HepG2 (cell line): ENCODE data around the gene NSG2. TPM values are rescaled to one million over a fixed set of nuclear protein-coding genes. Genes with fewer than 3 reads are reported as not detected.

Experiments used
- ATAC-seq: fragments of 200-7000 bp; cut with Tn5 transposase; 3 replicates; pipeline ENCODE4 v1.9.1; 2020; ENCODE audit warnings: mild to moderate bottlenecking, moderate library complexity
- BruUV-seq: library from RNA; stranded (reverse); fragments of 400-500 nt; replicated peaks from 2 replicates; lab custom pipeline; 2021; lab: Mats Ljungman, UMichigan
- CTCF ChIA-PET: fragments of 300-600 bp; formaldehyde crosslinking; extraction: SDS; loops from one replicate; lab custom pipeline; 2021; ENCODE audit warnings: low total read pairs, inconsistent platforms, low intra/inter-chr PET ratio; lab: Yijun Ruan, JAX
- POLR2A ChIA-PET: fragments of 350-600 bp; sonication (Branson Sonifier 250); formaldehyde crosslinking; loops from one replicate; lab custom pipeline; 2020; ENCODE audit warnings: antibody characterized with exemption, inconsistent platforms; lab: Yijun Ruan, JAX
- DNase-seq: peaks from one replicate; pipeline ENCODE4 v3.0.0-alpha.2; 2015; ENCODE audit warnings: low spot score
- FAIRE-seq: peaks from 3 replicates; lab custom pipeline; 2011; peaks lifted over from hg19 to GRCh38; lab: Jason Lieb, UNC
- H2AFZ ChIP-seq: one replicate; pipeline ENCODE4 v1.6.1; 2011; ENCODE audit warnings: low read length, inconsistent platforms
- H3K27ac ChIP-seq: fragments of 300-600 bp; 3 replicates; pipeline ENCODE4 v1.8.0; 2011; ENCODE audit warnings: mixed run types, mild to moderate bottlenecking, mixed read lengths, low read length, inconsistent platforms; ENCODE audit not compliant: insufficient read depth; ENCODE audit errors: extremely low read length
- H3K27me3 ChIP-seq, 2 experiments: fragments of 200-600 bp in 1 of 2; 2 replicates in 1 of 2; 3 replicates in 1 of 2; pipeline versions ENCODE4 v1.6.0 to v1.8.0; 2011; ENCODE audit warnings: low read length in 2 of 2, mild to moderate bottlenecking in 2 of 2, moderate library complexity in 2 of 2, inconsistent platforms in 1 of 2; ENCODE audit not compliant: insufficient read depth in 2 of 2, control insufficient read depth in 1 of 2
- H3K36me3 ChIP-seq, 2 experiments: fragments of 200-600 bp in 1 of 2; replicated peaks in 1 of 2; 2 replicates in 1 of 2; 3 replicates in 1 of 2; pipeline versions ENCODE4 v1.5.1 to v1.8.0; 2011; ENCODE audit warnings: low read length in 2 of 2, inconsistent platforms in 1 of 2; ENCODE audit not compliant: insufficient read depth in 2 of 2, control insufficient read depth in 1 of 2
- H3K4me1 ChIP-seq: 2 replicates; pipeline ENCODE4 v1.5.1; 2012; ENCODE audit warnings: low read length, inconsistent platforms; ENCODE audit not compliant: insufficient read depth
- H3K4me2 ChIP-seq: 2 replicates; pipeline ENCODE4 v1.6.0; 2011; ENCODE audit warnings: low read depth, low read length, inconsistent platforms
- H3K4me3 ChIP-seq, 3 experiments: fragments of 200-600 bp in 1 of 3; sonication (generic), shearing (Covaris generic) in 1 of 3; replicated peaks in 1 of 3; 2 replicates each; pipeline ENCODE4 v1.5.1; 2011 to 2016; ENCODE audit warnings: low read length in 3 of 3, inconsistent platforms in 2 of 3, low read depth in 2 of 3, mild to moderate bottlenecking in 2 of 3, control low read depth in 1 of 3, mixed read lengths in 1 of 3; ENCODE audit not compliant: insufficient read depth in 1 of 3
- H3K79me2 ChIP-seq: one replicate; pipeline ENCODE4 v1.6.1; 2011; ENCODE audit warnings: low read length, inconsistent platforms; ENCODE audit not compliant: insufficient read depth
- H3K9ac ChIP-seq: 2 replicates; pipeline ENCODE4 v1.6.0; 2011; ENCODE audit warnings: mild to moderate bottlenecking, low read depth, low read length, inconsistent platforms; ENCODE audit not compliant: insufficient read depth
- H3K9me3 ChIP-seq: 2 replicates; pipeline ENCODE4 v1.5.1; 2012; ENCODE audit warnings: mild to moderate bottlenecking, low read length
- H4K20me1 ChIP-seq: 2 replicates; pipeline ENCODE4 v1.6.0; 2011; ENCODE audit warnings: inconsistent platforms, mild to moderate bottlenecking, low read length, moderate library complexity; ENCODE audit not compliant: insufficient read depth
- TP53 ChIP-seq: sonication (generic); formaldehyde crosslinking; conservative IDR thresholded peaks from 2 replicates; pipeline ENCODE4 v1.4.0; 2020; ENCODE audit warnings: missing genetic modification reagents
- ZNF510 ChIP-seq: sonication (generic); formaldehyde crosslinking; IDR thresholded peaks from 2 replicates; pipeline ENCODE4 v1.4.0; 2020; ENCODE audit warnings: low read depth, mild to moderate bottlenecking, missing genetic modification reagents
- WGBS: methylation state at CpG from one replicate; pipeline ENCODE4 v1.1.6; 2017; ENCODE audit warnings: low lambda C conversion rate; 5-methylcytosine and 5-hydroxymethylcytosine counted together
- in situ Hi-C: cut with HindIII; loops from 2 replicates; pipeline ENCODE4 v1.10.0; 2017; ENCODE audit warnings: low pct_unique_long_range_greater_than_20kb; ENCODE audit not compliant: extremely low pct_ligation_motif_present
- intact Hi-C: fragments of 100-400 bp; cut with micrococcal nuclease; formaldehyde crosslinking; loops from one replicate; pipeline ENCODE4 v1.10.0; 2022; ENCODE audit not compliant: unreplicated experiment
- polyA plus RNA-seq, 8 experiments: library from polyadenylated mRNA; depleted of rRNA in 3 of 8; stranded (reverse) in 7 of 8; unstranded in 1 of 8; fragments of >200 nt; fragmentation: Illumina TruSeq in 4 of 8; extraction: Trizol in 4 of 8; gene quantifications; 2 replicates each; pipeline versions ENCODE4 v1.2.1 to v1.2.3, GENCODE V29; 2011 to 2016; ENCODE audit warnings: low read depth in 4 of 8, missing spikeins in 1 of 8, mixed read lengths in 1 of 8; ENCODE audit not compliant: insufficient read depth in 1 of 8
- total RNA-seq, 5 experiments: library from RNA; depleted of rRNA; stranded (reverse); fragments of >200 nt; fragmentation: Illumina TruSeq; extraction: Trizol; gene quantifications; 2 replicates each; pipeline ENCODE4 v1.2.3, GENCODE V29; 2016; ENCODE audit warnings: low read depth in 1 of 5
- TF ChIP-seq, protein P1 (sequence below): sonication (generic); formaldehyde crosslinking; conservative IDR thresholded peaks from 2 replicates; pipeline ENCODE4 v1.4.0; 2020; ENCODE audit warnings: missing genetic modification reagents
- TF ChIP-seq, protein P2 (sequence below): sonication (generic); formaldehyde crosslinking; IDR thresholded peaks from 2 replicates; pipeline ENCODE4 v1.8.1; 2022; ENCODE audit warnings: low read depth, mild to moderate bottlenecking, missing genetic modification reagents

The NSG2 gene
- total and polyA plus RNA-seq, 2 of the 13 experiments (the other 11 are each of a cell fraction or from before 2014, with no cell fraction given), result 0.21 TPM; not detected in 1

DNA sequence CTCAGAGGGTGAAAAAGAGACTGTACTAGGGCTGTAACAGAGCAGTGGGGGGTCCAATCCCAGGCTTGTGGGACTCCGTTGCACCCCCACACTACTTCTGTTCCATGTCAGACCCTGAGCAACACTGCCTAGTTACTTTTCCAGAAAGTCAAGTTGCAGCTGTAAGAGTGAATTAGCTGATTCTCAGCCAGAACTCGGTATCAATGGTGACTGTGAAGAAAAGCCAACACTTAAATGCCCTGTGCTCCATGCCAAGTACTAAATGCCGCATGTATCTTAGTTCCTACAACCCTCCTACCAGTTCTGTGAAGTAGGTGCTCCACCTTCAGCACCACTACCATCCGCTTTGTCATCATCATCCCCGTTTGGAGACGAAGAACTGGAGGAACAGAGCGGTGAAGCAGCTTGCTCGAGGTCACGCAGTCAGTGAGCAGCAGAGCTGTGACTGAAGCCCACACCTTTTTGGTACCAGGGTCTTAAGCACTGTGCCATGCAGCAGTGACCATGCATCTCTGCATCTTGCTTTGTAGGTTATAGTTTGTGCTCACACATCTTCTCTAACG lies 64.3 kb downstream of the NSG2 start:
- no peak overlapping the region for H3K27ac ChIP-seq
- CTCF ChIA-PET, result no interaction called here
- BruUV-seq, result no TSS peak

More for the DNA sequence above, 64.3 kb downstream of the NSG2 start:
- no peak for FAIRE-seq
- Histone ChIP-seq H3K36me3 (no peaks in the 10 kb centered on the region), H4K20me1 (no peaks in the 10 kb centered on the region), H2AFZ (no peak overlapping the region), H3K4me2 (no peak overlapping the region), H3K79me2 (no peaks in the 10 kb centered on the region), H3K4me3 (no peak overlapping the region), H3K27me3 (peaks cover 2 to 44% of the 10 kb centered on the region in 2 experiments), H3K9ac (no peak overlapping the region), H3K4me1 (no peaks in the 10 kb centered on the region), H3K9me3 (no peaks in the 10 kb centered on the region)
- in situ Hi-C loops, result no loop called here
- TF ChIP-seq, protein P1, sequence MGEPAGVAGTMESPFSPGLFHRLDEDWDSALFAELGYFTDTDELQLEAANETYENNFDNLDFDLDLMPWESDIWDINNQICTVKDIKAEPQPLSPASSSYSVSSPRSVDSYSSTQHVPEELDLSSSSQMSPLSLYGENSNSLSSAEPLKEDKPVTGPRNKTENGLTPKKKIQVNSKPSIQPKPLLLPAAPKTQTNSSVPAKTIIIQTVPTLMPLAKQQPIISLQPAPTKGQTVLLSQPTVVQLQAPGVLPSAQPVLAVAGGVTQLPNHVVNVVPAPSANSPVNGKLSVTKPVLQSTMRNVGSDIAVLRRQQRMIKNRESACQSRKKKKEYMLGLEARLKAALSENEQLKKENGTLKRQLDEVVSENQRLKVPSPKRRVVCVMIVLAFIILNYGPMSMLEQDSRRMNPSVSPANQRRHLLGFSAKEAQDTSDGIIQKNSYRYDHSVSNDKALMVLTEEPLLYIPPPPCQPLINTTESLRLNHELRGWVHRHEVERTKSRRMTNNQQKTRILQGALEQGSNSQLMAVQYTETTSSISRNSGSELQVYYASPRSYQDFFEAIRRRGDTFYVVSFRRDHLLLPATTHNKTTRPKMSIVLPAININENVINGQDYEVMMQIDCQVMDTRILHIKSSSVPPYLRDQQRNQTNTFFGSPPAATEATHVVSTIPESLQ (CRISPR knock-in tag), result no peak
- TF ChIP-seq, protein P2, sequence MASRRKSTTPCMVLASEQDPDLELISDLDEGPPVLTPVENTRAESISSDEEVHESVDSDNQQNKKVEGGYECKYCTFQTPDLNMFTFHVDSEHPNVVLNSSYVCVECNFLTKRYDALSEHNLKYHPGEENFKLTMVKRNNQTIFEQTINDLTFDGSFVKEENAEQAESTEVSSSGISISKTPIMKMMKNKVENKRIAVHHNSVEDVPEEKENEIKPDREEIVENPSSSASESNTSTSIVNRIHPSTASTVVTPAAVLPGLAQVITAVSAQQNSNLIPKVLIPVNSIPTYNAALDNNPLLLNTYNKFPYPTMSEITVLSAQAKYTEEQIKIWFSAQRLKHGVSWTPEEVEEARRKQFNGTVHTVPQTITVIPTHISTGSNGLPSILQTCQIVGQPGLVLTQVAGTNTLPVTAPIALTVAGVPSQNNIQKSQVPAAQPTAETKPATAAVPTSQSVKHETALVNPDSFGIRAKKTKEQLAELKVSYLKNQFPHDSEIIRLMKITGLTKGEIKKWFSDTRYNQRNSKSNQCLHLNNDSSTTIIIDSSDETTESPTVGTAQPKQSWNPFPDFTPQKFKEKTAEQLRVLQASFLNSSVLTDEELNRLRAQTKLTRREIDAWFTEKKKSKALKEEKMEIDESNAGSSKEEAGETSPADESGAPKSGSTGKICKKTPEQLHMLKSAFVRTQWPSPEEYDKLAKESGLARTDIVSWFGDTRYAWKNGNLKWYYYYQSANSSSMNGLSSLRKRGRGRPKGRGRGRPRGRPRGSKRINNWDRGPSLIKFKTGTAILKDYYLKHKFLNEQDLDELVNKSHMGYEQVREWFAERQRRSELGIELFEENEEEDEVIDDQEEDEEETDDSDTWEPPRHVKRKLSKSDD (CRISPR knock-in tag), result no peak
- no peak for TF ChIP-seq ZNF510 (CRISPR knock-in tag)
- no peak for TF ChIP-seq TP53
- 13% methylated on average over 9 of the region's 10 CpGs for WGBS
- POLR2A ChIA-PET, result no interaction called here
- intact Hi-C loops, result no loop called here
- no peak for ATAC-seq
- DNase-seq, result no peak
